GM13976 (cell line): ENCODE data around the gene NAT16.

Source experiments
- DNase-seq: peaks from one replicate; pipeline ENCODE4 v3.0.0; 2012; ENCODE audit warnings: low spot score
- CTCF ChIP-seq: IDR thresholded peaks from 2 replicates; pipeline ENCODE4 v1.5.1; 2012; ENCODE audit warnings: borderline replicate concordance, mild to moderate bottlenecking; ENCODE audit not compliant: insufficient read depth; ENCODE audit errors: extremely low read depth, missing control alignments, control extremely low read depth
- in situ Hi-C: fragments of 300-500 bp; cut with MboI; formaldehyde crosslinking; loops from one replicate; pipeline ENCODE4 v1.12.0; 2022; ENCODE audit warnings: low sequenced_read_pairs, mixed read lengths, inconsistent platforms; ENCODE audit not compliant: unreplicated experiment

Gene NAT16

DNA sequence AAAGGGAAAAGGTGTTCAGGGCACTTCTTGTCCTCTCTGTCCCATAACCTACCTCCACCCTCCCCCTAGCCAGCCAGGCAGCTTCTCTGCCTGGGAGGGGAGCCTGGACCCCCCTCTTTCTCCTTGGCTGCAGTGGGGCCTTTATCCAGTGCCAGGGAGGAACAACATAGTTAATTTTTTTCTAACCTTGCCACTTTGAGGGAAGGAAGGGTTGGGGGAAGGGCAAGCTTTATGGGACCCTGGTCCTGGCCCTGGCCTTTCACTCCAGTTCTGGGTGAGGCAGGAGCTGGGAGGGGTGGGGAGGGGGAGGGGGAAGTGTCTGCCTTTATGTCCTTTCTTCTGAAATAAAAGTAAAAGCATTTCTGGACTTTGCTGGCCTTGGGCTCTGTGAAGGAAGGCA lies 19.2 kb downstream of the NAT16 start:
- in situ Hi-C loops = no loop called here
- DNase-seq = no peak
- TF ChIP-seq CTCF = no peak

DNA sequence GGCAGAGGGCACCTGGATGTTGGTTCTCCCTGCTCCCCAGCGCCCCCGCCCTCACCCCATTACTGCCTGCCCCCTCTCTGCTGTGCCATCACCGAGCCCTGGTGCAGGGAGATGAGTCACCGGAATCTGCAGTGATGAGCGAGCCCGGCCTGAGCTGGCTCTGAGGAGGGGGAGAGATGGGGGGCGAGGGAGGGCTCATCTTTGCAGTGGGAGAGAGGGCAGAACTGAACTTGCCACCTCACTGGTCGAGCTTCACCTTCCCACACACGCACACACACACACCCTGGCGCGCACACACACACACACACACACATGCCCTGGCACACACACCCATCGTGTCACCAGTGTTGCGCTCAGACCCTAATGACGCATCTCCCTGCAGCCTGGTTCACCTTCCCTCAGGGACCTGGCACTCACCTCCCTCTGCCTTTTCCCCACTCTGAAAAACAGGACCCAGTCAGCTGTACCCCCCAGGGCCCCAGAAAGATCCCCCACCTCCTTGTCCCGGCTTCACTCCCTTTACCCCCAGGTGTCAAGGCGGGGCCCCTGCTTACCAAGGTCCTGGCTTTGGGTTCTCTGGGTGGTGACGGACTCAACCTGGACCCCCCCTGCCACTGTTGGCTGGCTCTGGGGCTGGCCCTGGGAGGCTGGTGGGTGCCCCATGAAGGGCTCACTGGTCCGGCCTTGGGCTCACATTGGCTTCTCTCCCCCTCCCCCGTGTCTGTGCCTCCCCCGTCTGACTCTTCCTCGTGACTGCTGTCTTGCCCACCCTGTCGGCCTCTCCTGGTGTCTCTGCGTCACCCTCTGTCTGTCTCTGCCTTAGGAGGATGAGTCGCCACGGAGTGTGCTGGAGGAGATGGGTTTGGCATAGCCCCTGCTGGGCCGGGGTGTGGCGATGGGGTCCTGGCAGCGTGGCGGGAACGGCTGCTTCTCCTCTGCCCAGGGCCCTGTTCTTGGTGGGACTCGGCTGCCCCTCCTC lies 20.1 kb downstream of the NAT16 start:
- in situ Hi-C loops = no loop called here
- DNase-seq = no peak
- TF ChIP-seq CTCF = no peak

GRCh38 chr7:101156866-101157589 lies 23.1 kb downstream of the NAT16 start:
- TF ChIP-seq CTCF = no peak
- in situ Hi-C loops = no loop called here
- no peak for DNase-seq

GRCh38 chr7:101156277-101156676 lies 23.8 kb downstream of the NAT16 start:
- in situ Hi-C loops = no loop called here
- no peak for DNase-seq
- no peak for TF ChIP-seq CTCF

DNA sequence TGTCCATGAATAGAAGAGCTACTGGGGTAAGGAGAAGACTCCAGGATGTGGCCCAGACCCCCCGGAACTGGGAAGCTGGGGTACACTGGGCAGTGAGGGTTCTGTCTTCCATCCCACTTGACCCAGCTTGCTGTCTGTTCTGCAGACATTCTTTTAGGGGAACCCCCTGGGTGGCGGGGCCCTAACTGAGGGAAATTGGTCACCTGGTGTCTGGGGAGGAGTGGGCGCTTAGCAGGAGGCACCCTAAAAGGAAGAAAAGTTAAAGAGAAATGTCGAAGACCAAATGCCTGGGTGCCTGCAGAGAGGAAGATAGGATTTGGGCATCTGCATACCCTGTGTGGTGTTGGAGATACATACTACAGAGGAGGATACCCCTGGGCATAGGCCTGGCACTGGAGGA lies 24.8 kb downstream of the NAT16 start:
- no peak for DNase-seq
- TF ChIP-seq CTCF = no peak
- in situ Hi-C loops = no loop called here

DNA sequence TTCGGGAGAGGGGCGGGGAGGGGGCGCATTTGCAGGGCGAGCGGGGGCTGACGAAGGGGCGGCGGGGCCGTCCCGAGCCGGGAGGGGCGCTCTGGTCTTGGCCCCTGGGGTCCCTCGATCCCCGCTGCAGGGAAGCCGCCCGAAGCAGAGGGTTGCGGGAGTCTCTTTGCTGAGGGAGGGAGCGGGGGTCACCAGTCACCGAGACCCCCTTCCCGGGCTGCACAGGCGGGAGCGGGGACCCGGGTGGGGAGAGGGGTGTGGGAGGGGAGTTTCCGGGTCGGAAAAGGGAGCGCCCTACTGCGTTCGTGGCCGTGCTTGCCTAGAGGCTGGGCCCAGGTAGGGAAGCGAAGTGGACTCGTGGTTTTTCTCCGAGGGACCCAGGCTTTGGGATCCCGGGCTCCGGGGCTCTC lies 25.4 kb downstream of the NAT16 start:
- DNase-seq = no peak
- in situ Hi-C loops = no loop called here
- no peak for TF ChIP-seq CTCF
